ENCODE measurements around the gene CLIP3. TPM values are rescaled to one million over a fixed set of nuclear protein-coding genes. Genes with fewer than 3 reads are reported as not detected.

Gene CLIP3
- polyA plus RNA-seq, 1 donor (not counting 4 experiments of a cell fraction or from before 2014, with no cell fraction given): 0.38 TPM

- H3K9me3 ChIP-seq (ENCODE audit: control insufficient read depth, low read depth, low read length): no peaks in the 10 kb centered on the region
- H3K4me1 ChIP-seq (ENCODE audit: control insufficient read depth, extremely low read depth, insufficient read depth, low read length): peaks cover 6% of the 10 kb centered on the region
- H3K27ac ChIP-seq (ENCODE audit: control insufficient read depth, insufficient read depth, low read length): no peak overlapping the region
- no peaks in the 10 kb centered on the region for H3K9me1 ChIP-seq (ENCODE audit: control insufficient read depth, extremely low read depth, insufficient read depth, low read length)
- no peak for DNase-seq (ENCODE audit: low read depth, low spot score)
- H3K9ac ChIP-seq (ENCODE audit: control insufficient read depth, extremely low read depth, insufficient read depth, low read length): no peak overlapping the region
- H2AFZ ChIP-seq (ENCODE audit: control insufficient read depth, low read length): no peak overlapping the region
- TF ChIP-seq EZH2 (IDR thresholded peaks at IDR 0.05; ENCODE audit: low read length): no peak
- no peak for TF ChIP-seq CTCF (optimal IDR thresholded peaks at IDR 0.05 in 1 of 3, IDR thresholded peaks at IDR 0.05 in 1 of 3, conservative IDR thresholded peaks at IDR 0.05 in 1 of 3; ENCODE audit: extremely low read depth in 1 of 3, insufficient read depth in 2 of 3, low read length in 3 of 3)
- no peak overlapping the region for H3K4me3 ChIP-seq (ENCODE audit: control insufficient read depth in 2 of 3, extremely low read depth in 1 of 3, insufficient read depth in 2 of 3, low read depth in 1 of 3, low read length in 3 of 3)
- no peaks in the 10 kb centered on the region for H3K36me3 ChIP-seq (ENCODE audit: control insufficient read depth in 2 of 2, extremely low read depth in 1 of 2, insufficient read depth in 2 of 2, low read length in 2 of 2)
- dilution Hi-C loops (cut with MboI; ENCODE audit: extremely low pct_ligation_motif_present, low sequenced_read_pairs): no loop called here
- FAIRE-seq: no peak
- H3K27me3 ChIP-seq (ENCODE audit: control insufficient read depth, extremely low read depth, insufficient read depth, low read length): no peaks in the 10 kb centered on the region
- H3K4me2 ChIP-seq (ENCODE audit: control insufficient read depth, extremely low read depth, insufficient read depth, low read depth, low read length): no peak overlapping the region
- H3K79me2 ChIP-seq (ENCODE audit: control insufficient read depth, insufficient read depth, low read length): no peaks in the 10 kb centered on the region
- H4K20me1 ChIP-seq (ENCODE audit: control insufficient read depth, extremely low read depth, insufficient read depth, low read length): no peaks in the 10 kb centered on the region
Measured at GRCh38 chr19:36006955-36007354, 25.7 kb downstream of the CLIP3 start.

DNA sequence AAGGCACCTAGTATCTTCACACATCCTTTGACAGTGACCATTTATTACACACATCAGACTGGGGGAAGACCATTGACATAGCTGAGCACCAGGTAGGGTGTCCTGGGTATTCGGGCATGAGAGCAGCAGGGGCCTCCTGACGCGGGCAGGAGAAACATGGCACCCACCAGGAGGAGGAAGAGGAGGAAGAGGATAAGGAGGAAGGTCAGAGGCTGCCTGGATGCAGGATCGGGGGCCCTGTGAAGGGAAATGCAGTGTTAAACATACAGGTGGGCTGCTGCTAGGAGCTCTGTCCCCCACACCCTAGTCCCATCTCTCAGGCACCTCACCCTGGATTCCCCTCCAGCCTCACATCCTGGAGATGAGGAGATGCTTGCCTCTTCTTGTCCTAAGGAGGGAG is 29.4 kb downstream of the CLIP3 start:
- no peak overlapping the region for H3K4me3 ChIP-seq (ENCODE audit: control insufficient read depth in 2 of 3, extremely low read depth in 1 of 3, insufficient read depth in 2 of 3, low read depth in 1 of 3, low read length in 3 of 3)
- no peaks in the 10 kb centered on the region for H3K9me3 ChIP-seq (ENCODE audit: control insufficient read depth, low read depth, low read length)
- no peaks in the 10 kb centered on the region for H3K9me1 ChIP-seq (ENCODE audit: control insufficient read depth, extremely low read depth, insufficient read depth, low read length)
- no peaks in the 10 kb centered on the region for H3K27me3 ChIP-seq (ENCODE audit: control insufficient read depth, extremely low read depth, insufficient read depth, low read length)
- DNase-seq (ENCODE audit: low read depth, low spot score) (no peak), FAIRE-seq (no peak)
- no peaks in the 10 kb centered on the region for H3K36me3 ChIP-seq (ENCODE audit: control insufficient read depth in 2 of 2, extremely low read depth in 1 of 2, insufficient read depth in 2 of 2, low read length in 2 of 2)
- H2AFZ ChIP-seq (ENCODE audit: control insufficient read depth, low read length): no peak overlapping the region
- H3K4me2 ChIP-seq (ENCODE audit: control insufficient read depth, extremely low read depth, insufficient read depth, low read depth, low read length): no peak overlapping the region
- H3K27ac ChIP-seq (ENCODE audit: control insufficient read depth, insufficient read depth, low read length): no peak overlapping the region
- no peaks in the 10 kb centered on the region for H4K20me1 ChIP-seq (ENCODE audit: control insufficient read depth, extremely low read depth, insufficient read depth, low read length)
- H3K9ac ChIP-seq (ENCODE audit: control insufficient read depth, extremely low read depth, insufficient read depth, low read length): no peak overlapping the region
- TF ChIP-seq EZH2 (IDR thresholded peaks at IDR 0.05; ENCODE audit: low read length) (no peak), CTCF (optimal IDR thresholded peaks at IDR 0.05 in 1 of 3, IDR thresholded peaks at IDR 0.05 in 1 of 3, conservative IDR thresholded peaks at IDR 0.05 in 1 of 3; ENCODE audit: extremely low read depth in 1 of 3, insufficient read depth in 2 of 3, low read length in 3 of 3) (no peak)
- H3K4me1 ChIP-seq (ENCODE audit: control insufficient read depth, extremely low read depth, insufficient read depth, low read length): no peaks in the 10 kb centered on the region
- H3K79me2 ChIP-seq (ENCODE audit: control insufficient read depth, insufficient read depth, low read length): no peaks in the 10 kb centered on the region
- dilution Hi-C loops (cut with MboI; ENCODE audit: extremely low pct_ligation_motif_present, low sequenced_read_pairs): no loop called here

All from keratinocyte (primary cell).